GM12878 (cell line): ENCODE measurements around the gene TBC1D24. TPM values are rescaled to one million over a fixed set of nuclear protein-coding genes. Genes with fewer than 3 reads are reported as not detected.

Experiments used
- ASH2L ChIP-seq: fragments of 300-600, 200-600 bp; sonication (generic); IDR thresholded peaks from 2 replicates; pipeline ENCODE4 v1.6.1; 2017; ENCODE audit warnings: low read depth, mild to moderate bottlenecking, borderline replicate concordance
- ATF7 ChIP-seq: fragments of 450-650 bp; IDR thresholded peaks from 2 replicates; pipeline ENCODE4 v1.6.1; 2016; ENCODE audit warnings: low read depth, mild to moderate bottlenecking
- CHD1 ChIP-seq: IDR thresholded peaks from 2 replicates; pipeline ENCODE4 v1.6.1; 2012; ENCODE audit warnings: low read depth, low read length, improper control_type of control experiment
- E4F1 ChIP-seq: fragments of 450-650 bp; IDR thresholded peaks from 2 replicates; pipeline ENCODE4 v1.6.1; 2018; ENCODE audit warnings: borderline replicate concordance, mild to moderate bottlenecking; ENCODE audit not compliant: partially characterized antibody
- ETV6 ChIP-seq, 2 experiments: fragments of 450-650 bp in 1 of 2; IDR thresholded peaks in 1 of 2; conservative IDR thresholded peaks in 1 of 2; 2 replicates each; pipeline ENCODE4 v1.6.1; 2014; ENCODE audit warnings: antibody characterized with exemption in 1 of 2, borderline replicate concordance in 1 of 2, low read depth in 1 of 2, mild to moderate bottlenecking in 1 of 2, moderate library complexity in 1 of 2
- FOXM1 ChIP-seq: IDR thresholded peaks from 2 replicates; pipeline ENCODE4 v1.6.1; 2012; ENCODE audit warnings: low read depth, mild to moderate bottlenecking, inconsistent platforms, low read length, moderate library complexity
- KAT2A ChIP-seq: conservative IDR thresholded peaks from 2 replicates; pipeline ENCODE4 v1.6.1; 2011; ENCODE audit warnings: low read depth, low read length; ENCODE audit not compliant: control insufficient read depth
- MTA2 ChIP-seq: fragments of 450-650 bp; IDR thresholded peaks from 2 replicates; pipeline ENCODE4 v1.6.1; 2016; ENCODE audit warnings: low read depth, mild to moderate bottlenecking, moderate library complexity
- MXI1 ChIP-seq: fragments of 150-350 bp; IDR thresholded peaks from 2 replicates; pipeline ENCODE4 v1.6.1; 2011; ENCODE audit warnings: low read depth, mild to moderate bottlenecking, inconsistent platforms, low read length, improper control_type of control experiment
- MYC ChIP-seq: IDR thresholded peaks from 2 replicates; pipeline ENCODE4 v1.6.1; 2011; ENCODE audit warnings: mild to moderate bottlenecking, low read length, moderate library complexity, inconsistent platforms; ENCODE audit not compliant: insufficient read depth, insufficient replicate concordance, insufficient read length, severe bottlenecking
- PAX5 ChIP-seq: IDR thresholded peaks from 2 replicates; pipeline ENCODE4 v1.6.1; 2011; ENCODE audit warnings: low read depth, low read length, borderline replicate concordance
- SUZ12 ChIP-seq: fragments of 200-600 bp; sonication (generic); IDR thresholded peaks from one replicate; pipeline ENCODE4 v1.6.1; 2018; ENCODE audit warnings: antibody characterized with exemption, mild to moderate bottlenecking; ENCODE audit not compliant: unreplicated experiment
- TAF1 ChIP-seq: IDR thresholded peaks from 2 replicates; pipeline ENCODE4 v1.6.1; 2011; ENCODE audit warnings: mild to moderate bottlenecking, low read depth, low read length, borderline replicate concordance
- ZBTB40 ChIP-seq: fragments of 450-650 bp; IDR thresholded peaks from 2 replicates; pipeline ENCODE4 v1.6.1; 2016; ENCODE audit warnings: mild to moderate bottlenecking, moderate library complexity, borderline replicate concordance
- ZNF217 ChIP-seq: fragments of 450-650 bp; IDR thresholded peaks from 2 replicates; pipeline ENCODE4 v1.6.1; 2017; ENCODE audit warnings: antibody characterized with exemption, mild to moderate bottlenecking
- ZZZ3 ChIP-seq: IDR thresholded peaks from 2 replicates; pipeline ENCODE4 v1.6.1; 2011; ENCODE audit warnings: low read depth; ENCODE audit not compliant: control insufficient read depth, insufficient read length
- polyA plus RNA-seq, 11 experiments: library from polyadenylated mRNA; depleted of rRNA in 4 of 11; unstranded in 6 of 11; stranded (reverse) in 5 of 11; fragments of >200 nt; fragmentation: Nextera tagmentation in 4 of 11; fragmentation: Illumina TruSeq in 1 of 11; extraction: Ambion mirVana in 4 of 11; extraction: Trizol in 1 of 11; gene quantifications; 1 replicate in 1 of 11; 2 replicates in 10 of 11; pipeline versions ENCODE4 v1.2.1 to v1.2.3, GENCODE V29; 2011 to 2016; ENCODE audit warnings: inconsistent platforms in 2 of 11, missing spikeins in 2 of 11, low read depth in 1 of 11
- total RNA-seq, 4 experiments: library from RNA; depleted of rRNA in 3 of 4; stranded (reverse); fragments of >200 nt in 3 of 4; fragmentation: Illumina TruSeq in 1 of 4; extraction: Trizol in 1 of 4; gene quantifications; 2 replicates each; pipeline versions ENCODE4 v1.2.1 to v1.2.3, GENCODE V29; 2013 to 2021
- TF ChIP-seq, protein P1 (sequence below): fragments of 450-650 bp; conservative IDR thresholded peaks from 2 replicates; pipeline ENCODE4 v1.6.1; 2017; ENCODE audit warnings: mild to moderate bottlenecking, moderate library complexity
- TF ChIP-seq, protein P2 (sequence below): IDR thresholded peaks from 2 replicates; pipeline ENCODE4 v1.6.1; 2011; ENCODE audit warnings: mild to moderate bottlenecking, low read depth, low read length, moderate library complexity; ENCODE audit not compliant: insufficient replicate concordance

Gene TBC1D24
- total and polyA plus RNA-seq, 10 of the 15 experiments (the other 5 are each of a cell fraction or from before 2014, with no cell fraction given), result 1.1 to 9.6 (median 4.5) TPM

DNA sequence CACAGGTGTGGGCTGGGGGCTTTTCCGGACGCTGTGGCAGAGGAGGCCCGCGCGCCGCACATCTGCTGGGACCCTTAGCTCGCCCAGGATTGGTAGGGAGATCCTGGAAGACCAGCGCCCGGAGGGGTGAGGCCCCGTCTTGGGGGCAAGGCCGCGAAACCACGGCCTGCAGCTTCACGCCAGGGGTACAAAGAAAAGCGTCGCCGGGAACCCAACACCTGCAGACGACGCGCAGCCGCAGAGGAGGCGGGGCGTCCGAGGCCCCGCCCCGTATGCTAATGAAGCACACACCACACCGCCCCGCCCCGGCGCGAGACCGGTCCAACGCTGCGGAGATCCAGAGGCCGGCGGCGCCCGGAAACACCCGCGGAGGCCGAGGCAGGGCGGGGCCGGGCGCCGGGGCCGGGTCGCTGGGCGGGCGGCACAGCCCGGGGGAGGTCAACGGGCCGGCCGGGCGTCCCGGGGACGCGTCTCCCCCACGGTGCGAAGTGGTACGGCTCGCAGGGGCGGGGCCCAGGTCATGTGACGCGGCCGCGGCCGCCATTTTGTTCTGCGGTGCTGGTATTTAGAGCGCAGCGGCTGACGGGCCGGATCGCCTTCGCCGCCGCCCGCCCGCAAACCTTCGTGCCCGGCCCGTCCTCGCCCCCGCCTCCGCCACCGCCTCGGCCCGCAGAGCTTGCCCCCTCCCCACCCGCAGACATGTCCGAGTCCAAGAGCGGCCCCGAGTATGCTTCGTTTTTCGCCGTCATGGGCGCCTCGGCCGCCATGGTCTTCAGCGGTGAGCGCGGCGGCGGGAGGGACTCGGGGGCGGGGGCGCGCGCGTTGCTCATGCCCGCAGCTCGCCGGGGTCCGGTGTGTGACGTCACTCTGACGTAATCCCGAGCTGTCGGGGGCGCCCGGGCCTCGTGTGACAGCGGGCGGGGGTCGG is 38.7 kb downstream of the TBC1D24 start, which contains the start of gene ATP6V0C (continued):
- TF ChIP-seq MYC, result no peak
- TF ChIP-seq, protein P1, sequence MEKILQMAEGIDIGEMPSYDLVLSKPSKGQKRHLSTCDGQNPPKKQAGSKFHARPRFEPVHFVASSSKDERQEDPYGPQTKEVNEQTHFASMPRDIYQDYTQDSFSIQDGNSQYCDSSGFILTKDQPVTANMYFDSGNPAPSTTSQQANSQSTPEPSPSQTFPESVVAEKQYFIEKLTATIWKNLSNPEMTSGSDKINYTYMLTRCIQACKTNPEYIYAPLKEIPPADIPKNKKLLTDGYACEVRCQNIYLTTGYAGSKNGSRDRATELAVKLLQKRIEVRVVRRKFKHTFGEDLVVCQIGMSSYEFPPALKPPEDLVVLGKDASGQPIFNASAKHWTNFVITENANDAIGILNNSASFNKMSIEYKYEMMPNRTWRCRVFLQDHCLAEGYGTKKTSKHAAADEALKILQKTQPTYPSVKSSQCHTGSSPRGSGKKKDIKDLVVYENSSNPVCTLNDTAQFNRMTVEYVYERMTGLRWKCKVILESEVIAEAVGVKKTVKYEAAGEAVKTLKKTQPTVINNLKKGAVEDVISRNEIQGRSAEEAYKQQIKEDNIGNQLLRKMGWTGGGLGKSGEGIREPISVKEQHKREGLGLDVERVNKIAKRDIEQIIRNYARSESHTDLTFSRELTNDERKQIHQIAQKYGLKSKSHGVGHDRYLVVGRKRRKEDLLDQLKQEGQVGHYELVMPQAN, result peak; percentile 64; the same call in 1 of the 2 replicates
- peak; percentile 53 for TF ChIP-seq MXI1
- no peak for TF ChIP-seq ZZZ3
- peak; percentile 89; the same call in 1 of the 2 replicates for TF ChIP-seq ASH2L
- no peak for TF ChIP-seq ETV6 (conservative IDR thresholded peaks at IDR 0.05 in 1 of 2, IDR thresholded peaks at IDR 0.05 in 1 of 2; ENCODE audit: borderline replicate concordance in 1 of 2, low read depth in 1 of 2)
- TF ChIP-seq CHD1, result peak; percentile 98
- TF ChIP-seq E4F1, result peak; percentile 28
- 0 out of 2 replicates have a peak, but pooled peaks have one; percentile 46 for TF ChIP-seq ATF7
- peak; percentile 87 for TF ChIP-seq TAF1
- TF ChIP-seq, protein P2, sequence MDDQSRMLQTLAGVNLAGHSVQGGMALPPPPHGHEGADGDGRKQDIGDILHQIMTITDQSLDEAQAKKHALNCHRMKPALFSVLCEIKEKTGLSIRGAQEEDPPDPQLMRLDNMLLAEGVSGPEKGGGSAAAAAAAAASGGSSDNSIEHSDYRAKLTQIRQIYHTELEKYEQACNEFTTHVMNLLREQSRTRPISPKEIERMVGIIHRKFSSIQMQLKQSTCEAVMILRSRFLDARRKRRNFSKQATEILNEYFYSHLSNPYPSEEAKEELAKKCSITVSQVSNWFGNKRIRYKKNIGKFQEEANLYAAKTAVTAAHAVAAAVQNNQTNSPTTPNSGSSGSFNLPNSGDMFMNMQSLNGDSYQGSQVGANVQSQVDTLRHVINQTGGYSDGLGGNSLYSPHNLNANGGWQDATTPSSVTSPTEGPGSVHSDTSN, result no peak
- TF ChIP-seq FOXM1, result no peak
- TF ChIP-seq ZNF217, result no peak
- no peak for TF ChIP-seq MTA2
- no peak for TF ChIP-seq SUZ12
- TF ChIP-seq KAT2A, result no peak
- TF ChIP-seq PAX5, result no peak
- no peak for TF ChIP-seq ZBTB40
